Loucy (cell line): ENCODE data around the gene ISOC1.

Experiments used
- H2AFZ ChIP-seq: fragments of 200-600 bp; sonication (generic); 2 replicates; pipeline ENCODE4 v1.6.0; 2016; ENCODE audit warnings: antibody characterized with exemption, mild to moderate bottlenecking, low read length, moderate library complexity
- H3F3A ChIP-seq: fragments of 200-600 bp; 2 replicates; pipeline ENCODE4 v1.6.0; 2016; ENCODE audit warnings: antibody characterized with exemption, low read depth, mild to moderate bottlenecking
- H3K27me3 ChIP-seq: fragments of 200-600 bp; sonication (generic); 2 replicates; pipeline ENCODE4 v1.6.1; 2014; ENCODE audit warnings: low read length, mild to moderate bottlenecking; ENCODE audit not compliant: insufficient read depth, poor library complexity, severe bottlenecking
- H3K36me3 ChIP-seq: fragments of 200-600 bp; sonication (generic); 2 replicates; pipeline ENCODE4 v1.6.1; 2016; ENCODE audit warnings: low read length; ENCODE audit not compliant: insufficient read depth
- H3K4me1 ChIP-seq: fragments of 200-600 bp; sonication (generic); 2 replicates; pipeline ENCODE4 v1.5.1; 2014; ENCODE audit warnings: low read length, mild to moderate bottlenecking; ENCODE audit not compliant: insufficient read depth, poor library complexity, severe bottlenecking
- H3K4me2 ChIP-seq: fragments of 200-600 bp; sonication (generic); 2 replicates; pipeline ENCODE4 v1.6.0; 2014; ENCODE audit warnings: antibody characterized with exemption, low read length, low read depth, mild to moderate bottlenecking; ENCODE audit not compliant: poor library complexity, severe bottlenecking
- H3K4me3 ChIP-seq: fragments of 200-600 bp; sonication (generic); 2 replicates; pipeline ENCODE4 v1.5.1; 2014; ENCODE audit warnings: low read length, mild to moderate bottlenecking, mixed read lengths; ENCODE audit not compliant: poor library complexity, severe bottlenecking
- H3K79me2 ChIP-seq: fragments of 200-600 bp; sonication (generic); 2 replicates; pipeline ENCODE4 v1.6.1; 2014; ENCODE audit warnings: low read length; ENCODE audit not compliant: insufficient read depth
- H3K9ac ChIP-seq: fragments of 200-600 bp; sonication (generic); 2 replicates; pipeline ENCODE4 v1.6.0; 2014; ENCODE audit warnings: mild to moderate bottlenecking, low read depth, low read length, moderate library complexity; ENCODE audit not compliant: poor library complexity, severe bottlenecking
- H3K9me2 ChIP-seq: fragments of 200-600 bp; sonication (generic); replicated peaks from 2 replicates; pipeline ENCODE4 v1.6.1; 2016; ENCODE audit warnings: low read depth, low read length, mixed read lengths
- H3K9me3 ChIP-seq: fragments of 200-600 bp; sonication (generic); 2 replicates; pipeline ENCODE4 v1.6.1; 2014; ENCODE audit warnings: mild to moderate bottlenecking, antibody characterized with exemption, low read length, low read depth; ENCODE audit not compliant: insufficient read depth
- H4K20me1 ChIP-seq: fragments of 200-600 bp; sonication (generic); 2 replicates; pipeline ENCODE4 v1.6.0; 2014; ENCODE audit warnings: antibody characterized with exemption, low read length, mild to moderate bottlenecking; ENCODE audit not compliant: insufficient read depth, poor library complexity, severe bottlenecking
- EZH2phosphoT487 ChIP-seq: fragments of 200-600 bp; IDR thresholded peaks from 2 replicates; pipeline ENCODE4 v1.6.1; 2018; ENCODE audit warnings: antibody characterized with exemption, mild to moderate bottlenecking, moderate library complexity, borderline replicate concordance
- TF ChIP-seq, protein P1 (sequence below): fragments of 200-600 bp; sonication (generic); conservative IDR thresholded peaks from 2 replicates; pipeline ENCODE4 v1.5.1; 2014; ENCODE audit warnings: mild to moderate bottlenecking, antibody characterized with exemption, low read length

Gene ISOC1

DNA sequence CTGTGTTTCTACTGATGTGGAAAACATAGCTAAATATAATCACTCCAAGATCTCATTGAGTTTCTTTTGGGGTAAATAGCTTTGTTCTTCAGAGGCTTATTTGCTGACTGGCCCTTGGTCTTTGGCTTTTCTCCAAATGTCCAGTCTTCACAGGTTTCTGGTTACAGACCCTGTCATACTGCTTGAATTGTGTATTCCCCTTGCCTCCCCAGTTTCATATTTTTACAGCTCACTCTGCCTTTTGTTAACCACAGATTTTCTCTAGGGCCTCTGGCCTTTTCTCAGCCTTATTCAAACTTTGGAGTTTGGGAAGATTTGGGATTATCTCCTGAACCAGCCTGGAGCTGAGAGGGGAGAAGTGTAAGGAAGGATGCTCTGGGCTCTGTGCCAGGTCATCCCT is 23.9 kb downstream of the ISOC1 start:
- no peaks in the 10 kb centered on the region for H3K79me2 ChIP-seq
- H3K9me2 ChIP-seq = no peaks in the 10 kb centered on the region
- H2AFZ ChIP-seq = no peak overlapping the region
- H3K27me3 ChIP-seq = no peaks in the 10 kb centered on the region
- no peak overlapping the region for H3K4me3 ChIP-seq
- TF ChIP-seq, protein P1, sequence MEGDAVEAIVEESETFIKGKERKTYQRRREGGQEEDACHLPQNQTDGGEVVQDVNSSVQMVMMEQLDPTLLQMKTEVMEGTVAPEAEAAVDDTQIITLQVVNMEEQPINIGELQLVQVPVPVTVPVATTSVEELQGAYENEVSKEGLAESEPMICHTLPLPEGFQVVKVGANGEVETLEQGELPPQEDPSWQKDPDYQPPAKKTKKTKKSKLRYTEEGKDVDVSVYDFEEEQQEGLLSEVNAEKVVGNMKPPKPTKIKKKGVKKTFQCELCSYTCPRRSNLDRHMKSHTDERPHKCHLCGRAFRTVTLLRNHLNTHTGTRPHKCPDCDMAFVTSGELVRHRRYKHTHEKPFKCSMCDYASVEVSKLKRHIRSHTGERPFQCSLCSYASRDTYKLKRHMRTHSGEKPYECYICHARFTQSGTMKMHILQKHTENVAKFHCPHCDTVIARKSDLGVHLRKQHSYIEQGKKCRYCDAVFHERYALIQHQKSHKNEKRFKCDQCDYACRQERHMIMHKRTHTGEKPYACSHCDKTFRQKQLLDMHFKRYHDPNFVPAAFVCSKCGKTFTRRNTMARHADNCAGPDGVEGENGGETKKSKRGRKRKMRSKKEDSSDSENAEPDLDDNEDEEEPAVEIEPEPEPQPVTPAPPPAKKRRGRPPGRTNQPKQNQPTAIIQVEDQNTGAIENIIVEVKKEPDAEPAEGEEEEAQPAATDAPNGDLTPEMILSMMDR = no peak
- no peak for TF ChIP-seq EZH2phosphoT487
- H3K4me1 ChIP-seq = no peaks in the 10 kb centered on the region
- no peaks in the 10 kb centered on the region for H3K36me3 ChIP-seq
- no peaks in the 10 kb centered on the region for H3K9me3 ChIP-seq
- no peak overlapping the region for H3K4me2 ChIP-seq
- H3F3A ChIP-seq = no peaks in the 10 kb centered on the region
- H3K9ac ChIP-seq = no peak overlapping the region
- no peaks in the 10 kb centered on the region for H4K20me1 ChIP-seq

DNA sequence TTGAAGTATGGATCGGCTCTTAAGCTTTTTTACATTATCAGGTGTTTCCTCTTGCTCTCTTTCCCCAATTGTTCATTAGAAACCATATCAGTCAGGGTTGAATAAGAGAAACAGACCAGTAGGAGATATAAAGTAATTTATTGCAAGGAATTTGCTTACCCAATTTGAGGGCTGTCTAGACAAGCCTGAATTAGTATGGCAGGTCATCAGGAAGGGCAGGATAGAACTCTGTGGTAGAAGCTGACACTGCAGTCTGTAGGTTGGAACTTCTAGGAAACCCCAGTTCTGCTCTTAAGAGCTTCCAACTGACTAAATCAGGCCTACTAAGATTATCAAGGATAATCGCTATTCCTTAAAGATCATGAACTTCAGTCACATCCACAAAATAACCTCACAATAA is 24.3 kb downstream of the ISOC1 start:
- H3K9me2 ChIP-seq = no peaks in the 10 kb centered on the region
- no peak overlapping the region for H3K9ac ChIP-seq
- H3F3A ChIP-seq = no peaks in the 10 kb centered on the region
- H4K20me1 ChIP-seq = no peaks in the 10 kb centered on the region
- H2AFZ ChIP-seq = no peak overlapping the region
- no peaks in the 10 kb centered on the region for H3K27me3 ChIP-seq
- H3K36me3 ChIP-seq = no peaks in the 10 kb centered on the region
- no peaks in the 10 kb centered on the region for H3K9me3 ChIP-seq
- H3K4me2 ChIP-seq = no peak overlapping the region
- H3K4me1 ChIP-seq = no peaks in the 10 kb centered on the region
- no peak for TF ChIP-seq EZH2phosphoT487
- TF ChIP-seq, protein P1 = no peak
- H3K79me2 ChIP-seq = no peaks in the 10 kb centered on the region
- no peak overlapping the region for H3K4me3 ChIP-seq

DNA sequence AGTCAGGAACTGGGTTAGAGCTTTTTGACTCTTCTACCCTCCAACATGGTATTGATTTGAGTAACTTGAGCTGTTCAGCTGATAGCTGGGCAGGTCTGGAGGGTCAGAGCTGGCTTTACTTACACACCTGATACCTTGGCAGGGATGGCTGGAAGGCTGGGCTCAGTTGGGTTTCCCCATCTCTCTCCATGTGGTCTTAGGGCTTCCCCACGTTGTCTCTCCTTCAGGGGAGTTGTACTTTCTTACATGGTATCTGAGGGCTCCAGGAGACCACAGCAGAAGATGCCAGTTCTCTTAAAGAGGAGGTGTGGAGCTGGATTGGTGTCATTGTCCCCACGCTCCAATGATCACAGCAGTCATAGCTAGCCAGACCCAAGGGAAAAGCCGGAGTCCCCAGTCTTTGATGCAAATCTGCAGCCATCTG is 25.6 kb downstream of the ISOC1 start:
- no peaks in the 10 kb centered on the region for H3K9me3 ChIP-seq
- TF ChIP-seq, protein P1 = no peak
- no peak for TF ChIP-seq EZH2phosphoT487
- H3K36me3 ChIP-seq = no peaks in the 10 kb centered on the region
- H3K4me3 ChIP-seq = no peak overlapping the region
- H3K9ac ChIP-seq = no peak overlapping the region
- H3K9me2 ChIP-seq = no peaks in the 10 kb centered on the region
- no peaks in the 10 kb centered on the region for H3F3A ChIP-seq
- no peak overlapping the region for H2AFZ ChIP-seq
- H3K79me2 ChIP-seq = no peaks in the 10 kb centered on the region
- H4K20me1 ChIP-seq = no peaks in the 10 kb centered on the region
- no peak overlapping the region for H3K4me2 ChIP-seq
- no peaks in the 10 kb centered on the region for H3K27me3 ChIP-seq
- no peaks in the 10 kb centered on the region for H3K4me1 ChIP-seq
